Muscle of back (tissue), 11 donors: ENCODE data around the gene ANKRD35. TPM values are rescaled to one million over a fixed set of nuclear protein-coding genes. Genes with fewer than 3 reads are reported as not detected.
A peak's percentile ranks its signal among the peaks of the same experiment; 100 is the strongest.
"Not testable (repeated sequence)": the region's sequence is repeated elsewhere in the genome, so short reads cannot be mapped to it uniquely, and the experiment has no call there.

Experiments used
- DNase-seq, 3 donors: peaks; one replicate each; pipeline versions ENCODE4 v3.0.0 to v3.0.0-alpha.2; 2013
- polyA plus RNA-seq, 10 donors: library from polyadenylated mRNA; unstranded; fragments of 120-200 nt; gene quantifications; one replicate each; pipeline ENCODE4 v1.2.1, GENCODE V29; 2013; ENCODE audit not compliant: insufficient read length in 10 of 10

The ANKRD35 gene
- polyA plus RNA-seq, 10 donors = 1.8 to 4.6 (median 2.3) TPM

DNA sequence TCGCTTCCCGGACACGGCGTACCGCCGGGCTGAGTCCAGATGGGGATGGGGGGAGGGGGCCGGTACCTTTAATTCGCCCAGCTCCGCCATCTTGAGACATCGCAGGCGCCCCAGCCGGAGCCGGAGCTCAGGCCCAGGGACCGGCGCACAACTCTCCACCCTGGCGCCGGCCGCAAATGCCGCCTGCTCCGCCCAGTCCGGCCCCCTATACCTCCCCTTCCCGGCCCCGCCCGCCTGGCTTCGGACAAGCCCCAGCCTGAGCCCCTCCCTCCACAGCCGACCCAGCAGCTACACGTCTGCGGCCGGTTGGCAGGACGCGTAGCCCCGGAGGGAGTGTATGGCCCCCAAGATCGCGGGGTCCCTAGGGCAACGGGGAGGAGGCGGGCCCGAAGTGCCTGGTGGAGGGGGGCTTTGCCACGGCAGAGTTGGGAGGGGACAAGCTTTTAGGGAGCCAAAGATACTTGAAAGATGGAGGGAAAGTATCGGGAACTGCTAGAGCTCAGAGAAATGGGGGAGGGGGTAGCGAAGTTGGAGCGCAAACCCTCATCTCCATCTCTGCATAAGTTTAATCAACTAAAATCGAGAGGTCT is 26.7 kb downstream of the ANKRD35 start, which contains the start of gene PIAS3:
TSS of gene PIAS3 (minus strand) at position 181 of the 590 bp plus-strand sequence. CDS start at position 90, 91 bp downstream.
- peak; percentile 95 to 99 (median 97) for DNase-seq

DNA sequence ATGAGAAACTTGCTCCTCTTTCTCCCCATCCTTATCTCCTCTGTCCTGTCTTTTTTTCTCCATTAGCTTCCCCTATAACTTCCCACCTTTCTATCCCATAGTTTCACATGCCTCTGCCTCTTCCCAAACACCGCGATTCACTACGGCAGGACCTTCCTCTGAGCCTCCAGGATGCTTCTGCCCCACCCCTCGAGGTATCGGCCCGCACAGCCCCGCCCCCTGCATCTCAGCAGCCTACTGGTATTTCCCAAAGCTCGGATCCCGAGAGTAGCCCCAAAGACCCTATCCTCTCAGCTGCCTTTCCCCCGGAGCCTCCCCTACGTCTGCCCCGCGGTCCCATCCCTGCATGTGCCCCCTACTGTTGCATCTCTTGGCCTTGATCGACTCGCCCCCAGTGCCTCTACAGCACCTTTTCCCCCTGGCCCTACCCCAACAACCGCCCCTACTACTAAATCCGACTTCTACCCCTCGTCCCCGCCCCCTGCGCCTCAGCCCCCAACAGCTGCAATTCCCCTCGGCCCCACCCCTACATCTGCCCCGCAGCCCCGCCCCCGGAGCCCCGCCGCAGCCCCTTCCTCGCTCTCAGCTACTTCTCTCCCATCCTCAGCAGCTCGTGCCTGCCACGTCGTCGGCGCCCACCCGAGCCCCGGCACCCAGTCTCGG is 27.3 kb downstream of the ANKRD35 start:
- no peak for DNase-seq

DNA sequence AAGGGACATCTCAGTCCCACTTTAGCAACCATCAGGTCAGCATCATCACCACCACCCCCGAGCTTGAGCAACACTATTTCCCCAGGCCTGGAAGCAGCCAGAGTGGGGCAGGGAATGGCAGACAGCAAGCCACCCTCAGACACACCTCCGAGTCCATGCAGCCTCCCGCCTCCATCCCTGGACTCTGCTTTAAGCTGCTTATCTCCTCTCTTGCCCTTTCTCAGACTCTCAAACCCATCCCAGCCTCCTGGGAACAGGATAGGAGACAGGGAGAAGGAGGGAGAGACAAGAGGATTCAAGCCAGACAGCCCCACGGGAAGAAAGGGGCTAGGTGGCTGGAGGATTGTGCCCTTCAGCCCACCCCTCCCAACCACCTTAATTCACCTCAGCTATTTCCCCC is 28.5 kb downstream of the ANKRD35 start:
- DNase-seq = no peak

DNA sequence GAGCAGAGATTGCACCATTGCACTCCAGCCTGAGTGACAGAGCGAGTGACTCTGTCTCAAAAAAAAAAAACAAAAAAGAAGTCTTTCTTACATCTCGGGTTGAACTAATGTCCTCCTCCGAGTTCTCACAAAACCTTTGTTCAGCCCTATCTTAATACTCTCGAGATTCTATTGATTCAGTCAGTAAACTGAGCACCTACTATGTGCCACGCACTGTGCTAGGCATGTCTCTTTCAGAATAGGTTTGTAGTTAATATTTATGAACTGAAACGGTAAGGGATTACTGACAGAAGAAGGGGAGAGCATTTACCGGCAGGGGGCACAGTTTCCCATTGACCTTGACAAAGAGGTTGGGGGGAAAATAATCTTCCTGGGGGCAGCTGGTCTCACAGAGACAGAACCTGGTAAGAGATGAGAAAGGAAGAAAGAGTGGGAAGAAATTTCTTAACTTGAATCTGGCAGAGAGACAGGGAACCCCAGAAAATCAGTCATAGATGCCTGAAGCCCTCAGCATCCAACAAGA is 30.2 kb downstream of the ANKRD35 start:
- DNase-seq = no peak

DNA sequence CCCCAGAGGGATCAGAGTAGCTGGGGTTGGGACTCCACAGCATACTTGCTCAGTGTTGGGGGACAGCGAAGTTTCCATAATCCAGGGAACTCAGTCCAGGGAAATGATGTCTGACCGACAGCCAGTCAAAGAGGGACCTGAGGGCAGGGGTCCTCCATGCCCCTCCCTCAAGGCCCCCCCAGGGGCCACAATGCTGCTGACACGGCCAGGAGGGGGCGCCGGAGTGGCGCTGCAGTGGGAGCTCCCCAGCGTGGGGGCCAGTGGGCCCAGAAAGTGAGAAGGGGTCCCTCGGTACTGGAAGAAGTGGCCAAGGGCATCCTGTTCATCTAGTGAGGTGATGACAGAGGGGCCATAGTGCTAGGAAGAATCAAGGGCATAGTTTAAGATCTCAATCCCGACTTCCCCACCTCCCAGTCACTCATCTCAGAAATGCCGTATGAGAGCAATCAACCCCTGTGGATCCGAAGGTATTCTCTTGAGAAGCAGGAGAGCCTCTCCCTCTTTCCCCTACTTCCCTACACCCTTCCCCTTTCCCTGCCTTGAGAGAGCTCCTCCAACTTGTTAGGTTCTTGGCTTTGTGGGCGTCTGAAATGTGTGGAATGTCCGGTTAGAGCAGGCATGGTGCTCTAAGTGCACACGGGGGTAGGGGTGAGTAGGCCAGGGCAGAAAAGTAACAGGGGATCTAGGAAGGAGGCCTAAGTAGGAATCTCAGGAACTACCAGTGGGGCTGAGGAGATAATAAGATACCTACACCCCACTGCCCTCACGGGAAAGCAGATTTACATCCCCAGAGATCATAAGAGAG is 36.1 kb downstream of the ANKRD35 start:
- peak in 1 of 3 donors; percentile 59 for DNase-seq

DNA sequence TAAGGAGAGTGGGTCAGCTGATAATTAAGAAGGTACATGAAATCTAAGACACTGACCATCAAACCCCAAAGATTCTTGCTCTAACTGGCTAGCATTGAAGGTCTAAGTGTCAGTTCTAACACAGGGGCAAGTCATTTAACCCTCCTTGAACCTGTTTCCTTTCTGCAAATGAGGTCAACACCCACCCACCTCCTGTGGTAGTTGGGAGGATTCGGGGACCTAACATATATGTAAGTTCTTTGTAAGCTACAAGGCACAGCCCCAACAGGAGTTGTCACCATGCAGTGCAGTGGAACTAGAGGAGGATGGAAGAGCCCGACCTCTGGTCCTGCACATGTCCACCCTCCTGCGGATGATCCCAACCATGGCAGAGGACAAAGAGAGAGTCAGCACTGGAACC is 37.8 kb downstream of the ANKRD35 start:
- no peak for DNase-seq

DNA sequence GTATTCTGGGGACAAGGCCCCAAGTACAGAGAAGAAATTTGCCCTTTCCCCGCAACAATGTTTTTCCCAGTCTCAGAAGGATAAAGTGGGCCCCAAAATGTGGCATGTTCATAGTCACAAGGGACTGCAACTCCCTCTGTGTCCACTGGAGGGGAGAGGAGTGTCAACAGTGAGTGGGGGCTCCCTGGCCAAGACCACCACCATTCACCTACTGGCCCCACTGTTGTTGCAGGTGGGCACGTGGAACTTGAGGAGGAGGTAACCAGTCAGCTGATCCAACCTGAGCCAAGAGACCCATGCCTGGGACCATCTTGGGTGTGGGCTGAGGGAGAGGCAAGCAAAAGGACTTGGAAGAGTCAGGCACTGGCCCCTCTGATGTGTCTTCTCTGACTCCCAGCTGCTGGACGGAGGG is 39.5 kb downstream of the ANKRD35 start:
- DNase-seq = peak in 1 of 3 donors; percentile 67

DNA sequence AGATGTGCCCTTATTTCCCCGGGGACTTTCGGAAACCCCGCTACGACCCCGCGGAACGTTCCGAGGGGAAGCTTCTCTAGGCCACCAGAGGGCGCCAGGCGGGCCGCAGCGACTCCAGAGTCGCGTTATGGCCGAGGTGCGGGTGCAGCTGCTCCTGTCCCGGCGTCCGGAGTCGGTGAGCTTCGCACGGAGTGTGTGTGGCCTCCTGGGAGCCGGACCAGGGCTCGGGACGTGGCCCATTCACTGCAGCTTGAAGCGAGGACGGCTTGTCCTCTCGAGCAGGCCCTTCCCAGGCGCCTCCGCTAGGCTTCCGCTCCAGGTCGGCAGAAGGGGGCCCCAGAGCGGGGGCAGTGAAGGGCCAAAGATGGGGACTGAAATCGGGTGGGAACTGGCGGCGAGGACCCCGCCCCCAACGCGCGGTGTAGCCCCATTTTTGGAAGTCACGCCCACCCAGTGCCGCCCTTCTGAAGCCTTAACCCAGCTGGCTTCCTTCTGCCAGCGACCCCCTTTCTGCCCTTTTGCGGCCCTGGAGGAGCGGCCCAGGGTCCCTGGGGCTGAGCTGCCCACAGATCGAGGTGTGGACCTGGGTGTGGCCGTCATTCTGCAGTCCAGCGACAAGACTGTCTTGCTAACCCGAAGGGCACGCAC is 40.0 kb downstream of the ANKRD35 start, which contains the start of gene NUDT17:
TSS of gene NUDT17 (plus strand) at position 117 of the 648 bp plus-strand sequence. CDS start at position 128, 11 bp downstream.
- peak; percentile 73 to 93 (median 84) for DNase-seq

DNA sequence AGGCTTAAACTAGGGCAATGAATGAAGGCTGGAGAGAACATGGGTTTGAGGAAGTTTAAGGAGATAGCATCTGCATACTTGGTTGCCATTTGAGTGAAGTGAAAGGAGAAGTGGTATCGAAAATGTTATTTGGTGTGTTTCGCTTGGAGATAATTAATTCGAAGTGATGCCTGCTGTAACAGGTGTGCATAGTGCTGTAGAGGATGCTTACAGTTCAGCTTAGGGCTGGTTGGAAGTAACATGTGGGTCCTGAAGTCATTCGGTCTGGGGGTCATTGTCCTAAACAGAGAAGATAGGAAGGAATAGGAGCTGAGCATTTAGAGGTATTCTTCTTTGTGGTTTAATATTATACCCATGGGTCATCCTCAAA is 40.5 kb downstream of the ANKRD35 start:
- DNase-seq = no peak

DNA sequence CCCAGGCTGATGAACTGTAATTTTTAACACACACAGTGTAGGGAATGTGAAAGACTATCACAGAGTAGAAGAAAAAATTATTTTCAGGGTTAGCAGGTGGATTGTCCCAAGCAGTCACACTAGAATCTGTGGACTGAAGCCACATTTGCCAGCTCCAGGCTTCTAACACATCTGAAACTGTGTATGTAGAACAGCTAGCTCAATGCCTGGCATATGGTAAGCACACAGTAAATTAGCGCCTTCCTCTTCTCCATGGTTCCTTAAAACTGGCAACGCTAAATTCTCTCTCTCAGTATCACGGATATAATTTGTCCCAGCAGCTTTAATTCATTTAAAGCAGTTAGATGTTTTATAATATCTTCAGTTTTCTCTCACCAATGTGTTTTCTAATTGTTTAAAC is 42.6 kb downstream of the ANKRD35 start:
- no peak for DNase-seq

DNA sequence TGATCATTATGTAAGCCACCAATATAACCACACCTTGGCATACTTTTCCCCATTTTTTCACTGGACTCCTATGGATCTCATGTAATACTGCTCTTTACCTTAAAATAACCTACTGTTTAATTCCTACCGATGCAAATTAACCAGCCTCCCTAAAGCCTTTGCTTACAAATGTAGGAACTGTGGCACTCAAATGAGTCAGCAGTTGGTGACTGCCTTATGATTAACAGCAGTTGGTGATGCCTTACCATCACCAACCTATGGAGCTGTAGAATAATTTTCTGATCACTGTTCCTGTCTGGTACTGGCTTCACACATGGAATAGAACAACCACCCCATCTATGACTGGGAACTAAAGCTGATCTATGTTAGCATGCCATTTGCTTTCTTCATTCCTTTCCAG is 48.0 kb downstream of the ANKRD35 start:
- DNase-seq = no peak

DNA sequence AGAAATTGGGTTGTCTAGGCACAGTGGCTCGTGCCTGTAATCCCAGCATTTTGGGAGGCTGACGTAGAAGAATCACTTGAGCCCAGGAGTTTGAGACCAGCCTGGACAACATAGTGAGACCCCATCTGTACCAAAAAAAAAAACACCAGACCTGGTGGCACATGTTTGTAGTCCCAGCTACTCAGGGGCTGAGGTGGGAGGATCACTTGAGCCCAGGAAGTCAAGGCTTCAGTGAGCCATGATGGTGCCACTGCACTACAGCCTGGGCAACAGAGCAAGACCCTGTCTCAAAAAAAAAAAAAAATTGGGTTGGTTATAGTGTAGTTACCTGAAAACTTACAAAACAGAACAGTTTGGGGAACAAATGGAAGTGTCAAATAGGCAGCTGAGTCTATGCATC is 54.9 kb downstream of the ANKRD35 start:
- DNase-seq = not testable (repeated sequence)

DNA sequence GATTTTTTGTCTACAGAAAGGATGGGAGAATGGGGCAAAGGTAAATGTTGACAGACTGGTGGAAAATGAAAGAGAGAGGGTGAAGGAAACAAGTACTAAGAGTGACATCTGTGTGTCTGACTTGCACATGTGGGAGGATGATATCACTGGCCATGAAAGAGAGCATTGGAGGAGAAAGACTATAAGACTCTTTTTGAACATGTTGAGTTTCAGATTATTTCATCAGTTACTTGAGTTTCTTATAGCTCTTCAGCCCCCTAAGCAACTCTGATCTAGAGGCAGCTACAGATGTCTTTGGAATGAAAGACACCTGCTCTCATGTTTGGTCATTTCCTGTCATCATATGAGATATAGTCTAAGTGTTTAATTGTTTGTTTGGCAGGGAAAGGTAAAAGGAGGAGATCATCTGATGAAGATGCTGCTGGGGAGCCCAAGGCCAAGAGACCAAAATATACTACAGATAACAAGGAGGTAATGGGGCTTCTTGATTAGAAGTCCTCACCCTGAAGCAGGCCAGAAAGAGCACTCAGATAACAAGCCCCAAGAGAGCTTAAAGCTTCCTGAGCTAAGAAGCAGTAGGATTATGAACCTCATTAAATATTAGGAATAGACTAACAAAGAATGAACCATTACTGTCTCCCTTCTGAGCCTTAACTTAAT is 57.2 kb downstream of the ANKRD35 start:
- DNase-seq = no peak

DNA sequence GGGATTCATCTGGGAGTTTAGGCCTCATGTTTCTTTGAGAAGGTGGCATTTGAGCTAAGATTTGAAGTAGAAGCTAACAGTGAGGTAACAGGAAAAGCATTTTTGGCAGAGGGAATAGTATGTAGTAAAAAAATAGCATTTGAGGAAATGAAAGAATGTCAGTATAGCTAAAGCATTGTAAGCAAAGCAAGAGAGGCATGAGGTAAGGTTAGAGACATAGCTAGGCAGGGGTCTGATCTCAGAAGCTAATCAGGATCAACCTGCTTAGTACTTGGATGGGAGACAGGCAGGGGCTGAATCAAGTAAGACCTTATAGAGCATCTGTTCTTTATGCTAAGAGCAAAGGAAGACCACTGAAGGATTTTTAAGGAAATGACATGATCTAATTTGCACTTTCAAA is 57.7 kb downstream of the ANKRD35 start:
- DNase-seq = no peak

DNA sequence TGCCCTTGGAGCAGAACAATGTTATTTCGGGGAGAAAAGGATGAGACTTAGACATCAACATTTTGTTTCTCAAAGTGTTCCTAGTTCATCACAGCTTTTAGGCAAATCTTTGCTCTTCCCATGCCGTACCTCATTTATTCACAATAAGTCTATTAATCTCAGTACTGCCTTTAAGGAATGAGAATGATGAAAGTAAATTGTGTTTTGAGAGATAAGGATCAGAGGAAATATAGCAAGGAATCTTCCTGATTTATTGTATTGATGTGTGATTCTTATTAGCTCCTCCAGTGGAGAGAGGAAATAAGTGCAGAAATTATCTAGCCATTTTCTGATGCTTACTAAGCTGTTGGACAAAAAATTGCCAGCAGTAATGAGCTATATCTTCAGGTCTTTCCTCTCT is 59.6 kb downstream of the ANKRD35 start:
- no peak for DNase-seq

DNA sequence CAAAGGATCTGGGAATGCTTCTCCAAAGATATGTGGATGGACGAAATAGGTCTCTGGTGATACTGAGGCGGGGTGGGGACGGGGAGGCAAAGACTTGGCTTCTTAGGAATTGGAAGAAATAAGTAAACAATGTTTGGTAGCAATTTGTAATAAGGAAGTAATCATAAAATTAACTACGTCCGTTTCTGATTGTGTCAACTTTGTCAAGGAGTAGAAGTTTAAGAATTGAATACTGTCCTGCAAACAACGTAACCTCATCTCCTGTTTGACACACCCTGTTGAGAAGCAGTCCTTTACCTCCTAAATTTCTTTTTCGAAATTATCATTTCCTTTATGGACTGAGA is 61.2 kb downstream of the ANKRD35 start:
- no peak for DNase-seq

DNA sequence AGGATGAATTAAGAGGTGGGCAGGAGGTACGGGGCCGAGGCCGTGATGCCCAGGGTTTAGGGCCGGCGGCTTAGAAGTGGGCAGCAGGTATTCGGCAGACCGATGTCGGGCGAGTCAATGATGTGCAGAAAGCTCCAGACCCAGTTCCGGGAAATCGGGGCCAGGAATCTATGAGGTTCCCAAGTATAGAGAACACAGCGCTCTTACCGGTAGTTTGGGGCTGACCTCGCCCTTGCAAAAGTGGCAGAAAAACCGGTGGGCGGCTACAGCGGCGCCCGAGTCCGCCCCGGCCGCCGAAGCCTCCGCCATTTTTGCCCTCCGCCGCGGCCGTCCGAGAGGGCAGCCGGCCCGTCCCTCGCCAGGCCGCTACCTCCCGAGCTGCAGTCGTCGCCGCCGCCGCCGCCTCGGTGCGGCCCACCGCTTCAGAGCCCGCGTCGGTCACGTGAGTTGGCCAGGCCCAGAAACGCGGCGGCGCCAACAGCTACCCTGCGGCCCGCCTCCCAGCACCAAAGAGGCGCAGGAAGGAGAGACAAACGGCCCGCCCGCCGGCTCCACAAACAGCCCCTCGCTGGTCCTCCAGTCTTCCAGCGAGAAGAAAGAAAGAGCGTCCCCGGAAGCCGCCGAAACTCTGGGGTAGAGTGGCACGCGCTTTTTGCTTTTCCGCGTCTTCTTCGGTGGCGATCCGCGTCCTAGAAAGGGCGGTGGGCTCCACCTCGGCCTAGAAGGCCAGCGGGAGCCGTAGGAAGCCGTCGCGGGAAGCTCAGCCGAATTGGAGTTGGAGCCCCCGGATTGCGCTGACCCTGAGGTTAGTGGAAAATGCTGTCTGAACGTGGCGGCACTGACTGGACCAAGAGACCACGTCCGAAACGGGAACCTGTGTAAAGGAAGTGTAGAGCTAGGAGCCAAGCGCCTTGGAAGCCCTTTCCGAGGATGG is 61.8 kb downstream of the ANKRD35 start, which contains the start of the genes POLR3C and RNF115:
TSS of gene POLR3C (plus strand) at position 636 of the 934 bp plus-strand sequence. CDS start 1,577 bp downstream, outside the sequence.
TSS of gene RNF115 (minus strand) at position 531 of the 934 bp plus-strand sequence. CDS start at position 309, 222 bp downstream.
- peak; percentile 91 to 97 (median 92) for DNase-seq

DNA sequence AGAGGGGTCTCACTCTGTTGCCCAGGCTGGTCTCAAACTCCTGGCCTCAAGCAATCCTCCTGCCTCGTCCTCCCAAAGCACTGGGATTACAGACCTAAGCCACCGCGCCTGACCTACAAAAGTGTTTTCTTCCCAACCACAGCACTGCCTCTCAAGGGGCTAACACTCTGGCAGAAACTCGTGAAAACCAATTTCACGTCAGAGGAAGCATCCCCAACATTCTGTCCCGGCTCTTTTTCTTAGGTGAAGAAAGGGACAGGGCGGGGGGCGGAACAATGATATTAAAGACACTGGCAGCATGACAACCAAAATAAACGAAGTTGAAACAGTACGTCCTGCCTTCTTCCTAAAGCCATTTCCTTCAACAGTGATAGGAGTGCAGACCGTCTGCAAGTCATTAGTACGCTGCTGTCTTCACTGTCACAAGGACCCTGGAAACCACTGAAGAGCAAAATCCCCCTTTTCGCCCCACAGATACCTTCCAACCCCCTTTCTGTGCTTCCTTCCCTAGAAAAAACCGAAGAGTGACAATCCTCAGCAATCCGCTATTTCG is 62.8 kb downstream of the ANKRD35 start:
- DNase-seq = not testable (repeated sequence)

DNA sequence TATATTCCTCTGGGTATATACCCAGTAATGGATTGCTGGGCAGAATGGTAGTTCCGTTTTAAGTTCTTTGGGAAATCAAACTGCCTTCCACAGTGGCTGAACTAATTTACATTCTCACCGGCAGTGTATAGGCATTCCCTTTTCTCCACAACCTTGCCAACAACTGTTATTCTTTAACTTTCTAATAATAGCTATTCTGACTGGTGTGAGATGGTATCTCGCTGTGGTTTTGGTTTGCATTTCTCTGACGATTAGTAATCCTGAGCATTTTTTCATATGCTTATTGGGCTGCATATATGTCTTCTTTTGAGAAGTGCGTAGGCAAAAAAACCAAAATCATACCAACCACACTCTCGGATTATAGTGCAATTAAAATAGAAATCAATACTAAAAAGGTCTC is 67.6 kb downstream of the ANKRD35 start:
- DNase-seq = peak in 1 of 3 donors; percentile 26
